Astrocyte (in vitro differentiated cells and primary cell): Measurements from ENCODE around the gene ATXN7. TPM values are rescaled to one million over a fixed set of nuclear protein-coding genes. Genes with fewer than 3 reads are reported as not detected.
A peak's percentile ranks its signal among the peaks of the same experiment; 100 is the strongest.

Experiments used
- DNase-seq: peaks from one replicate; pipeline ENCODE4 v3.0.0-alpha.2; 2010; ENCODE audit warnings: low read depth
- FAIRE-seq: peaks from 2 replicates; lab custom pipeline; 2011; peaks lifted over from hg19 to GRCh38; lab: Jason Lieb, UNC
- H2AFZ ChIP-seq: 2 replicates; pipeline ENCODE4 v1.6.0; 2012; ENCODE audit warnings: low read depth, low read length, inconsistent platforms
- H3K27ac ChIP-seq: 2 replicates; pipeline ENCODE4 v1.5.1; 2011; ENCODE audit warnings: low read depth, low read length, inconsistent platforms
- H3K27me3 ChIP-seq: 2 replicates; pipeline ENCODE4 v1.6.0; 2011; ENCODE audit warnings: low read length, inconsistent platforms; ENCODE audit not compliant: insufficient read depth
- H3K36me3 ChIP-seq: 2 replicates; pipeline ENCODE4 v1.5.1; 2011; ENCODE audit warnings: low read length, inconsistent platforms; ENCODE audit not compliant: insufficient read depth
- H3K4me1 ChIP-seq: 2 replicates; pipeline ENCODE4 v1.5.1; 2011; ENCODE audit warnings: low read length, inconsistent platforms; ENCODE audit not compliant: insufficient read depth
- H3K4me2 ChIP-seq: 2 replicates; pipeline ENCODE4 v1.6.0; 2012; ENCODE audit warnings: low read length, inconsistent platforms
- H3K4me3 ChIP-seq: 2 replicates; pipeline ENCODE4 v1.5.1; 2011; ENCODE audit warnings: low read depth, mild to moderate bottlenecking, low read length, inconsistent platforms; ENCODE audit not compliant: insufficient read depth
- H3K79me2 ChIP-seq: 2 replicates; pipeline ENCODE4 v1.6.0; 2012; ENCODE audit warnings: mild to moderate bottlenecking, low read length, inconsistent platforms; ENCODE audit not compliant: insufficient read depth
- H3K9ac ChIP-seq: 2 replicates; pipeline ENCODE4 v1.6.0; 2012; ENCODE audit warnings: mild to moderate bottlenecking, low read length, inconsistent platforms
- H3K9me3 ChIP-seq: 2 replicates; pipeline ENCODE4 v1.5.1; 2012; ENCODE audit warnings: low read depth, mild to moderate bottlenecking, low read length, inconsistent platforms; ENCODE audit not compliant: insufficient read depth
- H4K20me1 ChIP-seq: 2 replicates; pipeline ENCODE4 v1.6.0; 2012; ENCODE audit warnings: low read length, inconsistent platforms; ENCODE audit not compliant: insufficient read depth
- H3K27ac Mint-ChIP-seq: one replicate; pipeline ENCODE4 v1.8.0; 2021; ENCODE audit warnings: mild to moderate bottlenecking, mixed read lengths; ENCODE audit not compliant: unreplicated experiment
- H3K27me3 Mint-ChIP-seq: one replicate; pipeline ENCODE4 v1.8.0; 2021; ENCODE audit warnings: low read depth, mixed read lengths; ENCODE audit not compliant: unreplicated experiment
- H3K36me3 Mint-ChIP-seq: one replicate; pipeline ENCODE4 v1.8.0; 2021; ENCODE audit warnings: low read depth, mixed read lengths; ENCODE audit not compliant: unreplicated experiment
- H3K4me1 Mint-ChIP-seq: one replicate; pipeline ENCODE4 v1.8.0; 2021; ENCODE audit warnings: low read depth, mixed read lengths; ENCODE audit not compliant: unreplicated experiment
- H3K4me3 Mint-ChIP-seq: one replicate; pipeline ENCODE4 v1.8.0; 2021; ENCODE audit warnings: mild to moderate bottlenecking, moderate library complexity, mixed read lengths; ENCODE audit not compliant: unreplicated experiment
- H3K9me3 Mint-ChIP-seq: one replicate; pipeline ENCODE4 v1.8.0; 2021; ENCODE audit warnings: mild to moderate bottlenecking, mixed read lengths; ENCODE audit not compliant: unreplicated experiment
- EZH2 ChIP-seq: IDR thresholded peaks from 2 replicates; pipeline ENCODE4 v1.6.1; 2012; ENCODE audit warnings: mild to moderate bottlenecking, low read length, inconsistent platforms; ENCODE audit not compliant: insufficient read depth
- total RNA-seq: library from RNA; stranded (reverse); gene quantifications from 2 replicates; pipeline ENCODE4 v1.2.1, GENCODE V29; 2021
- TF ChIP-seq, protein P1 (sequence below): IDR thresholded peaks from 2 replicates; pipeline ENCODE4 v1.5.1; 2011; ENCODE audit warnings: low read depth, mild to moderate bottlenecking, inconsistent platforms, low read length, moderate library complexity; ENCODE audit not compliant: insufficient read depth

Gene ATXN7
- total RNA-seq, 1 donor from 2014 or later, result 17.6 TPM

DNA sequence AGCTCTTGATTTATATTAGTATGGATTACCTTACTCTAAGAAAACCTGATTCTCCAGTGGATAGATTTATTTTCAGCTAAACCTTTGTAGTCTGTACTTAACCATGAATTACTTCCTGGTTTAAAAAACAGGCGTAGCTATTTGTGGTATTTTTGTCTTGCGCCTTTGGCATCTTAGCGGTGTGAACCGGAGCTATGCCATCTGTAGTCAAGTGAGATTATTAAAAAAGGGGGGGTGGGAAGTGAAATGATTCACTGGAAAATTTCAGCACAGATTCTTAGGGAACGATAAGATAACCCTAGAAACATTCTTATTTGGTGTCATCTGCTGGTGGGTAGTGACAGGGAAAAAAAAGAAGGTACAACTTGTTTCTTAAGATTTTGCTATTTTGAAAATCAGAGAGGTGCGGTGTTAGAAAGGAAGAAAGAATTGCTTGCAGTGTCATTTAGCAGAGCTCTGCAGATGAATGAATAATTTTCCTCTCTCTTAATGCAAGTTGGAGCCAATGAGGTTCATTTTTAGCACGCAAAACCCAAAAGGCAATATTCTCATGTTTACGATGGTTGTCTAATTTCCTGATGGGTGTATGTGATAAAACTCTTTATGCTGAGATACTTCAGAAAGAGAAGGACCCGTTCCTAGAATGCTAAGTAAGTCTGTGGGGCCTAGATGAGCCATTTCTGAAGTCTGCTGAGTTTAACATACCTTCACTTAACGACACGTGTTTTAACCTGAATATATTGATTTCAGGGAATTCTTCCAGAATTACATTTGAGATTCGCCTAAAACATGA lies 115.6 kb downstream of the ATXN7 start:
- Histone ChIP-seq H3K9me3 (no peaks in the 10 kb centered on the region), H3K4me2 (no peak overlapping the region), H2AFZ (no peak overlapping the region), H3K27me3 (no peaks in the 10 kb centered on the region), H3K27ac (no peak overlapping the region), H3K4me3 (no peak overlapping the region), H4K20me1 (peaks cover 29% of the 10 kb centered on the region), H3K4me1 (peaks cover 16% of the 10 kb centered on the region), H3K79me2 (peaks cover 25% of the 10 kb centered on the region), H3K36me3 (peaks cover 21% of the 10 kb centered on the region), H3K9ac (no peak overlapping the region)
- FAIRE-seq (no peak), DNase-seq (peak; percentile 48)
- Mint-ChIP-seq H3K36me3 (peaks cover 8% of the 10 kb centered on the region), H3K27ac (peak overlapping the region; percentile 36), H3K4me3 (no peak overlapping the region), H3K27me3 (no peaks in the 10 kb centered on the region), H3K9me3 (no peaks in the 10 kb centered on the region), H3K4me1 (peaks cover 29% of the 10 kb centered on the region)
- TF ChIP-seq EZH2, result no peak
- TF ChIP-seq, protein P1, sequence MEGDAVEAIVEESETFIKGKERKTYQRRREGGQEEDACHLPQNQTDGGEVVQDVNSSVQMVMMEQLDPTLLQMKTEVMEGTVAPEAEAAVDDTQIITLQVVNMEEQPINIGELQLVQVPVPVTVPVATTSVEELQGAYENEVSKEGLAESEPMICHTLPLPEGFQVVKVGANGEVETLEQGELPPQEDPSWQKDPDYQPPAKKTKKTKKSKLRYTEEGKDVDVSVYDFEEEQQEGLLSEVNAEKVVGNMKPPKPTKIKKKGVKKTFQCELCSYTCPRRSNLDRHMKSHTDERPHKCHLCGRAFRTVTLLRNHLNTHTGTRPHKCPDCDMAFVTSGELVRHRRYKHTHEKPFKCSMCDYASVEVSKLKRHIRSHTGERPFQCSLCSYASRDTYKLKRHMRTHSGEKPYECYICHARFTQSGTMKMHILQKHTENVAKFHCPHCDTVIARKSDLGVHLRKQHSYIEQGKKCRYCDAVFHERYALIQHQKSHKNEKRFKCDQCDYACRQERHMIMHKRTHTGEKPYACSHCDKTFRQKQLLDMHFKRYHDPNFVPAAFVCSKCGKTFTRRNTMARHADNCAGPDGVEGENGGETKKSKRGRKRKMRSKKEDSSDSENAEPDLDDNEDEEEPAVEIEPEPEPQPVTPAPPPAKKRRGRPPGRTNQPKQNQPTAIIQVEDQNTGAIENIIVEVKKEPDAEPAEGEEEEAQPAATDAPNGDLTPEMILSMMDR, result no peak

DNA sequence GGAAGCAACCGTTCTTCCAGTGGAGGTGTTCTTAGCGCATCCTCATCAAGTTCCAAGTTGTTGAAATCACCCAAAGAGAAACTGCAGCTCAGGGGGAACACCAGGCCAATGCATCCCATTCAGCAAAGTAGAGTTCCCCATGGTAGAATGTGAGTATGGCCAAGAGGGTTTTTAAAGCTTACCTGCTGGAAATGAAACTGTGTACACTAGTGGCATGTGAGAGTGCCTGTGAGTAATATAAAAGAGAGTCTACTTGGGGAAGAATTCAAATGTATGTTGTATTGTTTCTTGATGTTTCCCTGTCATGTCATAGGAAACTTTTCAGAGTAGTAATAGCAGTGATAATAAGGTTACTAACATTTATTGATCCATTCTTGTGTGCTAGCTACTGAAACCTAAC lies 116.4 kb downstream of the ATXN7 start:
- Mint-ChIP-seq H3K4me3 (no peak overlapping the region), H3K27me3 (no peaks in the 10 kb centered on the region), H3K4me1 (peaks cover 29% of the 10 kb centered on the region), H3K9me3 (no peaks in the 10 kb centered on the region), H3K36me3 (peaks cover 9% of the 10 kb centered on the region), H3K27ac (no peak overlapping the region)
- Histone ChIP-seq H2AFZ (no peak overlapping the region), H3K27ac (no peak overlapping the region), H3K4me2 (no peak overlapping the region), H3K27me3 (no peaks in the 10 kb centered on the region), H3K79me2 (peaks cover 20% of the 10 kb centered on the region), H3K36me3 (peaks cover 25% of the 10 kb centered on the region), H3K4me1 (peaks cover 16% of the 10 kb centered on the region), H4K20me1 (peaks cover 36% of the 10 kb centered on the region), H3K4me3 (no peak overlapping the region), H3K9me3 (no peaks in the 10 kb centered on the region), H3K9ac (no peak overlapping the region)
- DNase-seq (no peak), FAIRE-seq (no peak)
- TF ChIP-seq, protein P1, result no peak
- no peak for TF ChIP-seq EZH2

DNA sequence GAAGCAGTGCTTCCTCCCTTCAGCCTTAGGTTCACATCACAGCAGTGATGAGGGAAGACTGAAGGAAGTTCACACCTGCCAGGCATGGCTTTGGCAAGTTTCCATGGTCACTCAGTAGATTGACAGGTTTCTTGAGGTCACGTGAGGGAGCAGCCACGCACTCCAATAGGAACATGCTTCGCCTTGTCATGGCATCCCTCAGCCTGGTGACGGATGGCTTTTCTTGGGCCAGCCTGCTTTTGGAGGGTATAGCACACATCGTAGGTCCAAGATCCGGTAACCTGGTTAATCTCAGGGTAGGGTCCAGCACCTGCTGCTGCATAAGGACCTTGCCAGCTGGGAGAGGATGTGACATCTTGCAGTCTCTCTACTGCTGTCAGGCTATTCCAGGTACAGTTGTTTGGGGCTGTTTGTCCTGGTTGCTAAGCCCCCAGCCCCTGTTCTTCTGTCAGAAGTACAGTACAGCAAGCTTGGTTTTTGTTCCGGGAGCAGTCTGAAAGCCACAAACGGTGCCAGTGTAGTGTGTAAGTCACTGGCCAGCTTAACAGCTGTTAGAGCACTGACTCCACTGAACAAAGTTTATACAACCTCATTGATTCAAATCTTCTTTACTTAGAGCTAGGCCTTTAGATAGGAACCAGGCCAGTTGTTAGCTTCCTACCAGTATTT lies 117.3 kb downstream of the ATXN7 start:
- Mint-ChIP-seq H3K36me3 (peaks cover 12% of the 10 kb centered on the region), H3K27me3 (no peaks in the 10 kb centered on the region), H3K9me3 (no peaks in the 10 kb centered on the region), H3K4me3 (no peak overlapping the region), H3K27ac (no peak overlapping the region), H3K4me1 (peaks cover 24% of the 10 kb centered on the region)
- Histone ChIP-seq H3K27me3 (no peaks in the 10 kb centered on the region), H4K20me1 (peaks cover 41% of the 10 kb centered on the region), H3K79me2 (peaks cover 16% of the 10 kb centered on the region), H3K9me3 (no peaks in the 10 kb centered on the region), H2AFZ (no peak overlapping the region), H3K4me2 (no peak overlapping the region), H3K27ac (no peak overlapping the region), H3K4me3 (no peak overlapping the region), H3K36me3 (peaks cover 25% of the 10 kb centered on the region), H3K9ac (no peak overlapping the region), H3K4me1 (peaks cover 11% of the 10 kb centered on the region)
- TF ChIP-seq, protein P1, result no peak
- no peak for TF ChIP-seq EZH2
- no peak for FAIRE-seq
- DNase-seq, result no peak
